ENCODE results near the gene PODXL2.

Gene PODXL2, protein sequence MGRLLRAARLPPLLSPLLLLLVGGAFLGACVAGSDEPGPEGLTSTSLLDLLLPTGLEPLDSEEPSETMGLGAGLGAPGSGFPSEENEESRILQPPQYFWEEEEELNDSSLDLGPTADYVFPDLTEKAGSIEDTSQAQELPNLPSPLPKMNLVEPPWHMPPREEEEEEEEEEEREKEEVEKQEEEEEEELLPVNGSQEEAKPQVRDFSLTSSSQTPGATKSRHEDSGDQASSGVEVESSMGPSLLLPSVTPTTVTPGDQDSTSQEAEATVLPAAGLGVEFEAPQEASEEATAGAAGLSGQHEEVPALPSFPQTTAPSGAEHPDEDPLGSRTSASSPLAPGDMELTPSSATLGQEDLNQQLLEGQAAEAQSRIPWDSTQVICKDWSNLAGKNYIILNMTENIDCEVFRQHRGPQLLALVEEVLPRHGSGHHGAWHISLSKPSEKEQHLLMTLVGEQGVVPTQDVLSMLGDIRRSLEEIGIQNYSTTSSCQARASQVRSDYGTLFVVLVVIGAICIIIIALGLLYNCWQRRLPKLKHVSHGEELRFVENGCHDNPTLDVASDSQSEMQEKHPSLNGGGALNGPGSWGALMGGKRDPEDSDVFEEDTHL

DNA sequence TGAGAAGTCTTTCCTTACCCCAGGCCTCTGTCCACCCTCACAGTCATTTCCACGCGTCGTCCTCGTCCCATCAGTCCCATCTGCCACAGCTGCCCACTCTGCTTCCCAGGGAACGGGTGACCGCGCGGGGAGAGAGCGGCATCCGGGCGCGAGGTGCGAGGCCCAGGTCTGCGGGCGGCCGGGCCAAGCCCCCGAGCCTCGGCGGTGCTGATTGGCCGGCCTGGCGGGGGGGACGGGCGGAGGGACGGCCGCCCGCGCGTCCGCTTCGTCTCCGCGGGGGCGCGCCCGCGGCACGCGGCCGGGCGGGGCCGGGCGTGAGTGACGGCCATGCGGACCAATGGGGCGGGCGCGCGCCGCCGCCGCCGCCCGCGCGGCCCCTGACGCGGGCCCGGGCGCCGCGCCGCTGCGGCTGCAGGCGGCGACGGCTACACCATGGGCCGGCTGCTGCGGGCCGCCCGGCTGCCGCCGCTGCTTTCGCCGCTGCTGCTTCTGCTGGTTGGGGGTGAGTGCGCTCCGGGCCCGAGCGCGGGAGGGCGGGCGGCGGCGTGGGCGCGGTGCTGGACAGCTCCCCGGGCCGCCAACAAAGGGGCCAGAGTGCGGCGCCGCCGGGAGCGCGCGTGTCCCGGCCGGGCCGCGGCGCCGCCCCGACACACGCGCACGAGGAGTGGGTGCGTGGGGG is at the start of gene PODXL2:
Gene PODXL2 (plus strand): TSS at position 398 of the 679 bp plus-strand sequence. CDS start 35 bp downstream, at position 433.
- in situ Hi-C loops (cut with HindIII; ENCODE audit: low sequenced_read_pairs) = no loop called here

DNA sequence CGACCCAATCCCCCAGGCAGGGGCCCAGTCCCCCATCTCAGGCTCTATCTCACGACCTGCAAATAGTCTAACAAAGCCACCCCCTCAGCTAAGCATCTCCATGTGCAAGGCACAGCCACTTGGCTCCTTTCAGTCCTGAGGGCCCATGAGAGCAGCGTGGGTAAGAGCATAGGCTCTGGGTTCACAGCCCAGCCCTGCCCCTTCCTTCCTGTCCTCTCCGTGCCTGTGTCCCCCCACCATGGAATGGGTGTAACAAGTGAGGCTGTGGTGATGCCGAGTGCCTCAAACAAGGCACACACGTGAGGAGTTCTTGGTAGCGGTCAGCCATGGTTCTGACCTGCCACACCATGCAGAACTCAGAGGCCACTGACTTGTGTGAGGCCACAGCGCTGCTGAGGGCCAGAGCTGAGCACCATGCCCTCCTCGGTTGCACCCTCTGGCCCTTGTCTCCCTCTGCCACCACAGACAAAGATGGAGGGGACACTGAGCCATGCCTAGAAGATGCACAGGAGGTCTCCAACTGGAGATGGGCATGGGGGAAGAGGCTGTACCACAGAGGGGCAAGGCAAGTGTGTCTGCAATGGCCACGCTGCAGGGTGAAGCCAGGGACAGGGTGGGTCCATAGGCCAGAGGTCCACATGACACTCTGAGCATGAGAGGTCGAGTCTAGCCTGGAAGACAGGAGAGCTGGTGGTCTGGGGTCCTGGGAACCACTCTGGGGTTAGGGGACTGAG is 48.5 kb upstream of the PODXL2 start:
- in situ Hi-C loops (cut with HindIII; ENCODE audit: low sequenced_read_pairs) = no loop called here

DNA sequence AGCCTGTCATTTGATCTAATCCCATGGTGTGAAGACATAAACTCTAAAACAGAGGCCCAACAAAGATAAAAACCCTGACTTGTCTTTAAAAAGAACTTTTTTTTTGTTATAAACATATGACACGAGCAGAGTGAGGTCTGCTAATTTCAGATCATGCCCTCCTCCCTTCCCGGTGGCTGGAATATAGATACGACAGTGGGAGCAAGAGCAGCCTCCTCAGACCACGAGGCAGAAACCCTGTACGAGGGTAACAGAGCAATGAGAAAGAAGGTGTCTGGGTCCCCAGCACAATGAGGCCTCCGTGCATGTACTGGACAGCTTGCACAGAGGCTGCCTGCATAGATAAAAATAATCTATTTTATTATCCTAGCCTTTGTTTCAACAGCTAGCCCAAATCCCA is 44.3 kb upstream of the PODXL2 start:
- in situ Hi-C loops (cut with HindIII; ENCODE audit: low sequenced_read_pairs) = no loop called here

DNA sequence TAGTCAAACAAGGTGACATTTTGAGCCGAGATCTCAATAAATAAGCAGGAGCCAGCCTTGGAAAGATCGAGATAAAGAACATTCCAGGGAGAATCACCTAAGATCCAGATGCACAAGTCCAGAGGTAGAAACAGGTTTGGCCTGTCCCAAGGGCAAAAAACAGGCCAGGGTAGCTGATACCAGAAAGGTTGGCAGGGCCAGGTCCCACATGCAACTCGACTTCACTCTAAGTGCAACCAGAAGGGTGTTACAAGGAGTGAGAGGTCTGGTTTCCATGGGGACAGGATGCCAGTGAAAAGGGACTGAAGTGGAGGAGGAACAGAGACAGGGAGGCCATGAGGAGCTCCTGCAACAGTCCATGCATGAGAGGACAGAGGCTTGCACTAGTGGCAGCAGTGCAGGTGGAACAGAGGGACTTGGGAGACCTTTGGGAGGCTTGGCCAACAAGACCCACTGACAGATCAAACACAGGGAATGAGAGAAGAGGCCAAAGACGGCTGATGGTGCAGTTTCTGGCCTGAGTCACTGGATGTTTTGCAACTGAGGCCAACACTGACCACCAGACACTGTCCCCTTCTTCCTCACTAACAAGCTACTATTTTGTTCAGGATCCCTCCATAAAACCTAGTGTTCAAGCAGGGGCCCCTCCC is 43.7 kb upstream of the PODXL2 start:
- in situ Hi-C loops (cut with HindIII; ENCODE audit: low sequenced_read_pairs) = no loop called here

DNA sequence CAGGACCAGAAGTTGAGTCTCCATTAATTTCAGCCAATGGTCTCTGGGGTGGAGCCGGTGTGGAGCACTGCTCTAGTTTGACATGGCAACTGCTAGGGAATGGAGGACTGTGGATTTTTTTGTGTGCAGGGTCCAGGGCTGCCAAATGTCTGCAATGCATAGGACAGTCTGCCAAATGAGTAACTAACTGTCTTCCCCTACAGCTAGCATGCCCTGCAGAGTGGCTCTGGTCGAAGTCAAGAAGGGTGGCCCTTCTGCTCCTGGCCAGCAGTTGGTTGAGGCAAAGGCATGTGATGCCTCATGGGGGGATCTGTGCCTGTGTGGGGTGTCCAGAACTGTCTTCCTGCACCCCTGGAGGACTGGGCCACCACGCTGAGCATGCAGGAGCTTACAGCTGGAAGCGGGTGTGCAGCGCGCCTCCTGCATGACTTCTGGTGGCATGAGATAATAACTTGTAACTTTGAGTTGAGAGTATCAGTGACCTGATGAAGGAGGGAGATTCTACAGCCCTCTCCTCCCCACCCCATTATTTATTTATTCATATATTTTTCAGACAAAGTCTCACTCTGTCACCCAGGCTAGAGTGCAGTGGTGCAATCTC is 43.1 kb upstream of the PODXL2 start:
- in situ Hi-C loops (cut with HindIII; ENCODE audit: low sequenced_read_pairs) = no loop called here

DNA sequence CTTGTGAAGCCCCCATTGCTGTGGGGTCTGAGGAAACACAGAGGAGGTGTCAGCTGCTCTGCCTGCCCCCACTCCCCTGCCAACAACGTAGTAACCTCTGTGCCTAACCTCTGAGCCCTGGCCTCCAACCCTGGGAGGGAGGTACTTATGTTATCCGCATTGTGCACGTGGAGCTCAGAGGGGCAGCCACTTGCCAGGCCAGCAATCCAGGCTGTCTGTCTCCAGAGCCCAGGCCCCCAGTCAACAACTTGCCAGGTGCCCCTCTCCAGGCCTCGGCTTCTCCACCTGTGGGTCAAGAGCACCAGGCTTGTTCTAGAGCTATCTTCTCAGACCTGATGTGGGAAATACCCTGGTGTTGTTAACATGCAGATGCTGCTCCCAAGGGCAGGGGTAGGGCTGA is 41.1 kb upstream of the PODXL2 start:
- in situ Hi-C loops (cut with HindIII; ENCODE audit: low sequenced_read_pairs) = no loop called here

DNA sequence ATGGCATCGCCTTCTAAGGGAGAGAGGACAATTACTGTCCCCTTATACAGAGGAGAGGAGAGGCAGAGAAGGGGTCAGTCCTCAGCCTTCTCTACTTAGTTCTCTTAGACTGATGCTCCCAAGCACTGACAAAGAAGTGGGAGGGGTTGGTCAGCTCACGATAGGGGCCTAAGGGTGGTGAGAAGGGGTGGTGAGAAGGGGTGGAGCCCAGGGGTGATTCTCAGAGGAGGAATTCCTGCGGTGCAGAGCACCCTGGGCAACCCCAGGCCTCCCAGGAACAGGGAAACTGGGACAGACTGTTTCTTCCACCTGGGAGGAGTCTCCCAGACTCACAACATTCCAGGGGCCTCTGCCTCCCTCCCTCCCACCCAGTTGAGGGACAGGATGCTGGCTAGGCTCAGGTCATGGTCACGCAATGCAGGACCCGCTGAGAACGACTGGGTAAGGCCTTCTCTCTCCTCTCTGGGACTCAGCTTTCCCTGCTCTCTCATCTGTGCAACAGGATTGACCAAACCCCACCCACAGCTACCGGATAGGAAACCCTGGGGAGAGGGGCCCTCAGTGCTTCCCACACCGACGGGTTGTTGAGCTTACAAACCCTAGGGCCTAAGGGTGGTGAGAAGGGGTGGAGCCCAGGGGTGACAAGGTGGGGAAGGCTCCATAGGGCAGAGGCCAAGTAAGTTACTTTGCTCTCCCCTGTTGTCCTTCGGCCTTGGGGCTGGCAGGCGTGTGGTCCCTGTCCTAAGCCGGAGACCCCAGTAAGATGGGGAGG is 40.0 kb upstream of the PODXL2 start:
- in situ Hi-C loops (cut with HindIII; ENCODE audit: low sequenced_read_pairs) = no loop called here

DNA sequence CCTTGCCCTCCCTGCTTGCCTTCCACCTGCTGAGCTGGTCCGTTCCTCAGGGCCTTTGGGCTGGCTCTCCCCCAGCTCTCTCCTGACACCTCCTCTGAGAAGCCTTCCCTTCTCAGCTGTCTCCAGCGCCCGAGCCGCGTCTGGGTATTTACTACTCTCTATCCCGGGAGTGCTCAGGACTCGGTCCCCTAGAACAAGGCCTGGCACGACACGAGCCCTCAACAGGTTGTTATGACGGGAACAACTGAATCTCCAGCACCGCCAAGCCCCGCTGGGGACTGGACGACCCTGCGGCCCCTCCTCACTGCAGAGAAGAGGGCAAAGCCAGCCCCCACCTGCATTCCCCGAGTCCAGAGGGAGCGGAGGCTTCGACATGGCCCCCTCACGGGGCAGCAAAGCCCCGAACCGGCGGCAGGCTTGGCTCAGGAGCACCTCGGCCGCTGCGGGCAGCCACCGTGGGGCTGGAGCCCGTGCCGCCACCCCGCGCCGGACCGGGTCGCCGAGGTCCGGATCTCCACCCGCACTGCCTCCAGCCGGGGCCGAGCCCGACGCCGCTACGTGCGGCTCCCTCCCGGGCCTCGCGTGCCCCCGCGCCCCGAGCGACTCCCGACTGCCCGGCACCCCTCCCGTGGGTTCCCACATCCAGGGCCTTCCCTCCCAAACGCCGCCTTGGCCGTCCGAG is 39.2 kb upstream of the PODXL2 start:
- in situ Hi-C loops (cut with HindIII; ENCODE audit: low sequenced_read_pairs) = no loop called here

DNA sequence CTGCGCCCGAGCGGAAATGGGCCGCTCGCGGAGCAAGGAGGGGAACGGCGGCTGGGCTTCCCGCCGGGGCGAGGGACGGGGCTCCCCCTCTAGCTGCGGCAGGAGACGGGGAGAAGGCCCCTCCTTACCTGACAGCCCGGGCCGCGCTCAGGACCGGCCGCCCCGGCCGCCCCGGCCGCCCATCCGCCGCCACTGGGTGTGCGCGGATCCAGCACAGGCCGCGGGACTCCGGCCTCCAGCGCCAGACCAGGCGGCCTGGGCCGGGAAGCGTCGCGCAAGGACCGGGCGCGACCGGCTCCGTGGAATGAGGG is 38.7 kb upstream of the PODXL2 start:
- in situ Hi-C loops (cut with HindIII; ENCODE audit: low sequenced_read_pairs) = no loop called here

DNA sequence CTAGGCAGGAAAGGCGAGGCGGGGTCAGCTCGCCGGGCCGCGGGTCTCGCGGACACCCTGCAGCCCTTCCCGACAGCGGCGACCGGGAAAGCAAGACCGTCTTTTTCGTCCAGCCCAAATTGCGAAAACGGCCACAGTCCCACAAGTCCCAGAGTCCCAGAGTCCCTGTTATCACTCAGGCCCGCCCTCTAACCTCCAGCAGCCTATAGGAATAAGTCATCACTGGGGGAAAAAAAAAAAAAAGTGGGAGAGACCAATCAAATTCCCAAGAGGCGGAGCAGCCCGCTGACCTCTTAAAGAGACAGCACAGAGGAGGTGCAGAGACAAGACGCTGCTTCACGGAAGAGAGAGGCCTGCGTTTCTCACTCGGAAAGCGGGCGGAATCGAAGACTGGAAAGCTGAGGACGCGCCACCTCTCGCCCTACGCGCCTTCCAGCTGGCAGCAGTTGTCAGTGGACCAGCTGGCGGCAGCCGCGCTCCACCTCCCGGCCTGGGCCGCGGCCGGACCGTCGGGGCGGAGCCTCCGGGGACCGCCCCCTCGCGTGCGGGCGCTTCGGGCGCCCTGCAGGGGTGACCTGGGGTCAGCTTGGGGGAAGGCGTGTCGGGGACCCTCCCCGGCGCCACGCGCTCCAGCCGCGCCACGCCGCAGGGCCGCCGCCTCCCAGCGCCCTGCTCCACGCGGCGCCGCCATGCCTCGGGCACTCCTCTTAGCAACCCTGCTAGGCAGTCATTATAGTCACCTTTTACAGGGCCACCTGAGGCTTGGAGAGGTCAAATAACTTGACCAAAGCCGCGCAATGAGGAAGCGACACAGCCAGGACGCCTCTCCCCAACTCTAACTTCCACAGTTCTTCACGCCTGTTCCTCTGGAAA is 38.2 kb upstream of the PODXL2 start, which contains the start of gene TPRA1:
Gene TPRA1 (minus strand): TSS at position 141 of the 873 bp plus-strand sequence. CDS start 10,587 bp downstream, outside the sequence.
- in situ Hi-C loops (cut with HindIII; ENCODE audit: low sequenced_read_pairs) = no loop called here

DNA sequence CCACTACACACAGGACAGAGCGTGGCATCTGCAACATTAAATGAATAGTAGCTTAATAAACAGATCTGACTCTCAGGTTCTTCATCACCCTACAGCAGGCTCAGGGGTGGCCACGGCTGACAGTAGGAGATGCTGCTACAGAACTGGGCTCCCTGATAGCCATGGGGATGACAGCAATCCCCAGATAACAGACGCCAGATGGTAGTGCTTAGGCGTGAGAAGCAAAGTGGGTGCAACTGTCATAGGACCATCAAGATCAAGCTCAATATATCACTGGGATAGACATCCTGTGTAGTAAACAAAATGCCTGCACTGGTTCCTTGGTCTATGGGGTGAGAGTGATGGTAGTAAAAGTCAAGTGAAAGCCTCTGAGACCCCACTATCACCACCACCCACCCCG is 35.8 kb upstream of the PODXL2 start:
- in situ Hi-C loops (cut with HindIII; ENCODE audit: low sequenced_read_pairs) = no loop called here

DNA sequence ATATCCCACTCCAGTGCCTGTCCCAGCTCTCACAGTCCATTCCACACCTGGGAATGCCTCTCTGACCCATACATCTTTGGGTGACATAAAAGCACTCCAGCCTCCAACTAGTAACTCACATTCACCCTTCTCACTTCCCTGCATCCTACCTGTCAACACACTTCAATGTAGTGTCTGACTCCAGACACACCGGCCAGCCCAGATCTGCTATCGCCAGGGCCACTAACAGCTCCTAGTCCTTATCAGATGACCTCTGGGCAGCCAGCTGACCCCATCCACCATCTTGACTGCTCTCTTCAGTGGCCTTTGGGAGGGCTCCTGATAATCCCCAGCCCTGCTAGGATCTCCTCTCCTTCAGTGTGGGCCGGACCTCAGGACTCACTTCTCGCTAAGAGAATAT is 33.7 kb upstream of the PODXL2 start:
- in situ Hi-C loops (cut with HindIII; ENCODE audit: low sequenced_read_pairs) = no loop called here

DNA sequence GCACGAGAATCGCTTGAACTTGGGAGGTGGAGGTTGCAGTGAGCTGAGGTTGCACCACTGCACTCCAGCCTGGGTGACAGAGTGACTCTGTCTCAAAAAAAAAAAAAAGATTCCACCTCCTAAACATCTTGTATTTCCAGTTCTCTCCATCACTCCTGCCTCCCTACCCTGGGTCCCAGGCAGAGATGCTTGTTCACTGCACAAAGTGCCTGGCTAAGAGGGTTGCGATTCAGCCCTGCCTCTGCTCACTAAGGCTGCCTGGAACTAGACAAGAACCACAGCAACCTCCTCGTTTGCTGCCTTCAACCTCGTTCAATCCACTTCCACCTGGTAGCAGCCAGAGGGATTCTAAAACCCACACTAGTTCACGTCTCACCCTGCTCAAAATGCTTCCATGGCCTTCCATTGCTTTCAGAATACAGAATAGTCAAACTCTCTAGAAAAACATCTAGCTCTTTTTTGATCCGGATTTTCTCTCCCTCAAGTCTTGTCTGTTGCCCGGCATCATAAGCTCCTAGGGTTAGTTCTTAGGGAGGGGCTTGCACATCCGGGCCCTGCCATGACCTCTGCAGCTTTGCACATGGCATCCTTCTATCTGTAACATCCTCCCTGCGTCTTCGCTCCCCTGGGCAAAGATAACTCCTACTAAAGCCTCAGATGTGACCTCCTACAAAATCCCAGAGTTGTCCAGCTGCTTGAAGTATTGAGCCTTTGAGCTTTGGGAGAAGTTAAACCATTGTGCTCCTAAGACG is 31.8 kb upstream of the PODXL2 start:
- in situ Hi-C loops (cut with HindIII; ENCODE audit: low sequenced_read_pairs) = no loop called here

DNA sequence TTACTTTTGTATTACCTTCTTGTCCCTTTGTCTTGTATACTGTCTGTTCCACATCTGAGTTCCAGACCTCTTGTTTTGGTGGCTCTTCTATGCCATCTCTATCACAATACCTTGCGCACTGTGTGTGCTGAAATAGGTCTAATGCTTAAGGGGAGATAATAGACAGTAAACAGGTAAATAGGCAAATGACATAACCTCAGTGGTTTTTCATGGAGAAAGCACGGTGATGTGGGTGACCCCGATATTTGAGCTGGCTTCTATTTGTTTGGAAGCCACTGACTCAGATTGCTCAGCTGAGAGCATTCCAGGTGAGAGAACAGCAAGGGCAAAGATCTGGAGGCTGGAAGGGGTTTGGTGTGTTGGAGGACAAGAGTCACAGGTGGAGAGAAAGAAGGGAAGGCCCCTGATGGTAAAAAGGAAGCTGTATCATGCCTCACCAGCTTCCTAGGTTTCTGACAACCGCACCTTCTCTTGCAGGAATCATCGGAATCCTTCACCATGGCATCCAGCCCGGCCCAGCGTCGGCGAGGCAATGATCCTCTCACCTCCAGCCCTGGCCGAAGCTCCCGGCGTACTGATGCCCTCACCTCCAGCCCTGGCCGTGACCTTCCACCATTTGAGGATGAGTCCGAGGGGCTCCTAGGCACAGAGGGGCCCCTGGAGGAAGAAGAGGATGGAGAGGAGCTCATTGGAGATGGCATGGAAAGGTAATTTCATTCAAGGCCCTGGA is 30.0 kb upstream of the PODXL2 start:
- in situ Hi-C loops (cut with HindIII; ENCODE audit: low sequenced_read_pairs) = no loop called here

DNA sequence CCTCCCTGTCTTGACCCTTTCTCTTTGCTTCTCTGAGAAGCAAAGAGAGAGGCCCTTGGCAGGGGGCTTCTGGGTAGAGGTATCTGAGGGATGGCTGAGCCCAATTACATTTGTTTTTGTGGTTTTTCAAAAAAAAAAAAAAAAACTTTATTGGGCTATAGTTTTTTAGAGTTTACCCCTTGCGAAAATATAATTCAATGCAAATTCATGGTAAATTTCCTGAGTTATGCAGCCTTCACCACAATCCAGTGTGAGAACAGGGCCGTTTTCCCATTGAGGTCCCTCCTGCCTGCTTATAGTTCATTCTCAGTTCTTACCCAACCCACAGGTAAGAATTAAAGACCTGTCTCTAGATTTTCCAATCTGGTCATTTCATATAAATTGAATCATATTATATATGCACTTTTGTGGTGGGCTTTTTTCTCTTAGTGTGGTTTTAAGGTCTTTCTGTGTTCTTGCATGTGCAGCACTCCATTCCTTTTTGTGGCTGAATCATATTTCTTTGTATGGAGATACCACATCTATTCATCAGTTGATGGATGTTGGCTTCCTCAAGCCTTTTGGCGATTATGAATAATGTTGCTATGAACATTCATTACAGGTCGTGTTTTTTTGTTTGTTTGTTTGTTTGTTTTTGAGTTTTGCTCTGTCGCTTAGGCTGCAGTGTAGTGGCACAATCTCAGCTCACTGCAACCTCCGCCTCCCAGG is 28.1 kb upstream of the PODXL2 start:
- in situ Hi-C loops (cut with HindIII; ENCODE audit: low sequenced_read_pairs) = no loop called here

DNA sequence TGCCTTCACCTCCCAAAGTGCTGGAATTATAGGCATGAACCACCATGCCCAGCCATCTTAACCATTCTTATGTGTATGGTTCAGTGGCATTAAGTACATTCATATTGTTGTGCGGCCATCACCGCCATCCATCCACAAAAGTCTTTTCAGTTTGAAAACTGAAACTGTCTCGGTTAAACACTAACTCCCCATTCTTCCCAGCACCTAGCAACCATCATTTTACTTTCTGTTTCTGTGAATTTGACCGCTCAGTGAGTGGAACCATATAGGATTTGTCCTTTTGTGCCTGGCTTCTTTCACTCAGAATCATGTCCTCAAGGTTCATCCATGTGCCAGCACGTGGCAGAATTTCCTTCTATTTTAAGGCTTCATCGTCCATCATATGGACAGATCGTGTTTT is 24.9 kb upstream of the PODXL2 start:
- in situ Hi-C loops (cut with HindIII; ENCODE audit: low sequenced_read_pairs) = no loop called here

Measured in endothelial cell of hepatic sinusoid (primary cell).